ENCODE measurements around the gene LRRC15. TPM values are rescaled to one million over a fixed set of nuclear protein-coding genes. Genes with fewer than 3 reads are reported as not detected.

Gene LRRC15
- total RNA-seq, 1 donor from 2014 or later, result not detected

- Mint-ChIP-seq H3K4me1 (ENCODE audit: low read depth, unreplicated experiment) (peaks cover 14% of the 10 kb centered on the region), H3K9me3 (ENCODE audit: unreplicated experiment) (peaks cover 10% of the 10 kb centered on the region), H3K27ac (ENCODE audit: unreplicated experiment) (peak overlapping the region; percentile 59), H3K36me3 (ENCODE audit: unreplicated experiment) (no peaks in the 10 kb centered on the region), H3K27me3 (ENCODE audit: unreplicated experiment) (peaks cover 5% of the 10 kb centered on the region), H3K4me3 (ENCODE audit: unreplicated experiment) (no peak overlapping the region)
- DNase-seq, result peak; percentile 48
- TF ChIP-seq CTCF (IDR thresholded peaks at IDR 0.05; ENCODE audit: partially characterized antibody, unreplicated experiment), result no peak
Observed at GRCh38 chr3:194328053-194328657, 41.4 kb downstream of the LRRC15 start.

- H3K27me3 Mint-ChIP-seq (ENCODE audit: unreplicated experiment), result peaks cover 7% of the 10 kb centered on the region
- H3K9me3 Mint-ChIP-seq (ENCODE audit: unreplicated experiment), result peaks cover 11% of the 10 kb centered on the region
- no peak overlapping the region for H3K4me3 Mint-ChIP-seq (ENCODE audit: unreplicated experiment)
- no peak for DNase-seq
- H3K36me3 Mint-ChIP-seq (ENCODE audit: unreplicated experiment), result no peaks in the 10 kb centered on the region
- no peak overlapping the region for H3K27ac Mint-ChIP-seq (ENCODE audit: unreplicated experiment)
- TF ChIP-seq CTCF (IDR thresholded peaks at IDR 0.05; ENCODE audit: partially characterized antibody, unreplicated experiment), result no peak
- peaks cover 10% of the 10 kb centered on the region for H3K4me1 Mint-ChIP-seq (ENCODE audit: low read depth, unreplicated experiment)
Observed at GRCh38 chr3:194327218-194328052, 42.1 kb downstream of the LRRC15 start.

GRCh38 chr3:194326968-194327217 is 42.6 kb downstream of the LRRC15 start:
- no peak for DNase-seq
- Mint-ChIP-seq H3K36me3 (ENCODE audit: unreplicated experiment) (no peaks in the 10 kb centered on the region), H3K9me3 (ENCODE audit: unreplicated experiment) (peaks cover 11% of the 10 kb centered on the region), H3K27me3 (ENCODE audit: unreplicated experiment) (peaks cover 9% of the 10 kb centered on the region), H3K27ac (ENCODE audit: unreplicated experiment) (no peak overlapping the region), H3K4me3 (ENCODE audit: unreplicated experiment) (no peak overlapping the region), H3K4me1 (ENCODE audit: low read depth, unreplicated experiment) (peaks cover 10% of the 10 kb centered on the region)
- TF ChIP-seq CTCF (IDR thresholded peaks at IDR 0.05; ENCODE audit: partially characterized antibody, unreplicated experiment), result no peak

GRCh38 chr3:194326192-194326967 is 43.2 kb downstream of the LRRC15 start:
- peaks cover 11% of the 10 kb centered on the region for H3K9me3 Mint-ChIP-seq (ENCODE audit: unreplicated experiment)
- peaks cover 10% of the 10 kb centered on the region for H3K4me1 Mint-ChIP-seq (ENCODE audit: low read depth, unreplicated experiment)
- no peak overlapping the region for H3K4me3 Mint-ChIP-seq (ENCODE audit: unreplicated experiment)
- H3K27ac Mint-ChIP-seq (ENCODE audit: unreplicated experiment), result no peak overlapping the region
- no peak for DNase-seq
- TF ChIP-seq CTCF (IDR thresholded peaks at IDR 0.05; ENCODE audit: partially characterized antibody, unreplicated experiment), result no peak
- H3K27me3 Mint-ChIP-seq (ENCODE audit: unreplicated experiment), result peaks cover 8% of the 10 kb centered on the region
- H3K36me3 Mint-ChIP-seq (ENCODE audit: unreplicated experiment), result no peaks in the 10 kb centered on the region
